DMS153 treated with DMSO at 0.1 percent for 48 hours (cell line): ENCODE results near the gene PCGF3.
"Not testable (repeated sequence)": the region's sequence is repeated elsewhere in the genome, so short reads cannot be mapped to it uniquely, and the experiment has no call there.

Source experiments
- DNase-seq: peaks from one replicate; lab custom pipeline; 2025; ENCODE audit not compliant: unreplicated experiment; lab: John Stamatoyannopoulos, UW

PCGF3 gene

DNA sequence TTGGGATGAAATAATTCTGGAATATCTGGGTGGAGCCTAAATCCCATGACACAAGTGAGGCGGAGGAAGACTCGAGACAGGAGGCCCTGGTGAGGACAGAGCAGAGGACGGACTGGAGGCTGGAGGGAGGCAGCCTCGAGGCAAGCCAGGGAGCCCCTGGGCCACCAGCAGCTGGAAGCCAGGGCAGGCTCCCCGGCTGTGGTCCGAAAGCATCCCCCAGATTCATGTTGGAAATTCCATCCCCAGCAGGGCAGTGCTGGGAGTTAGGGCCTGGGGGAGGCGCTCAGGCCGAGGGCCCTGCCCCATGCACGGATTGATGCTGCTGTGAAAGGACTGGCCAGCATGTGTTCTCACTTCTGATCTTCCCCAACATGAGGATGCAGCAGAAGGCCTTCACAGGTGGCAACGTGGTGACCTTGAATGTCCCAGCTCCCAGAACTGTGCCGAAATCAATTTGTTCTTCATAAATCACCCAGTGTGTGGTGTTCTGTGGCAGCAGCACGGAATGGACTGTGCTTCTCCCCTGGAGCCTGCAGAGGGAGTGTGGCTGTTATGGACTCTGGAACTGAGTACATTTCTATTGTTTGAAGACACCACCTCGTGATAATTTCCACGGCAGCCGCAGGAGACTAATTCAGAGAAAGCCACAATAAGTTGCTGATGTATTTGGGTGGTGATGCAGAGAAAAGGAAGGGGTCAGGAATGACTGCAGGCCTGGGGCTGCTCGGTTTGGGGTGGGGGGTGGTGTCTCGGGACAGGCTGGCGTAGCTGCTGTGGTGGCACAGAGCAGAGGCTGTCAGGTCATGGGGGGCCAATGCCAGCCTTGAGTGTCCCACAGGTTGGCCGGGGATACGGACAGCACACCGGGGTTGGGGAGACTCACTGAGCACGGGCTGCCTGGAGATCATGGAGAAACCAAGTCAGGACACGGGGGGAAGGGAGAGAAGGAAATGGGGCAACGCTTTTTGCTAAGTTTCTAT is 56.9 kb downstream of the PCGF3 start:
- DNase-seq, result no peak

DNA sequence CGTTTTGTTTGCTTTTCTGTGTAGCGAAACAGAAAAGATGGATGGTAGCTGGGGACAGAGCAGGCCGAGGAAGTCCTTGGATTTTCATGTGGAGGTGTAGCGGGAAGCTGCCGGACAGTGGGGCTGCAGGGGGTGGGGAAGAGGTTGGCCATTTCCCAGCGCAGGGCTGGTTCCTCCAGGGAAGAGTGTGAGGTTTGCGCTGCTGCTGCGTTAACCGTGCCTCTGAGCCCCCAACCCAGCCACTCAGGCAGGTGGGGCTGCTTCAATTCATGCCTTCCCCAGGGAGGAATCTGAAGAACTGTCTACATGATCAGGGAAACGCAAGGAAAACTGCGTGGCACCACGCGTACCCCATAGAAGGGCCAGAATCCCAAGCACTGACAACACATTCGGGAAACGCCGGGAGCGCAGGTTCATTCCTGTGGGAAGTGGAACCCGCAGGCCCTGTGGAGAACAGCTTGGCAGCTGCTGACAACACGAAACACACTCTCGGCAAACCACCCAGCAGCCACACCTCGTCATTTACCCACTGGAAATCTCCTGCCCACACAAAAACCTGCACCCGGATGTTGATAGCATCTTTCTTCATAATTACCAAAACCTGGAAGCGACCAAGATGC is 57.7 kb downstream of the PCGF3 start:
- DNase-seq, result no peak

DNA sequence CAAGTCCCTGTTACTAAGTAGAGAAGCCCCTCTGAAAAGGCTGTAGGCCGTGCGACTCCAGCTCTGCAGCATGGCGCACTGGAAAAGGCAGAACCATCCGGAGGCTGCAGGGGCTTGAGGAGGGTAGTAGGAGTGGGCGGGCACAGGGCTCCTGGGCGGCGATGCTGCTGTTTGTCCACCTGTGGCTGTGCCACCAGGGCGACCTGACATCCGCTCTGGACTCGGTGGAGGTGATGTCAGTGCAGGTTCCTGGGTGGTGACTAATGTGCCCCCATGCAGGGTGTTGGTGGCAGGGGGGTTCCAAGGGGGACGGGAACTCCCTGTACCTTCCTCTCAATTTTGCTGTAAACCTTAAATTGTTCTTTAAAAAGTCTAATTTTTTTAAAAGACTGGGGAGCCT is 58.3 kb downstream of the PCGF3 start:
- DNase-seq, result no peak

- DNase-seq, result no peak
These were observed 59.0 kb downstream of the PCGF3 start for GRCh38 chr4:764405-765169.

DNA sequence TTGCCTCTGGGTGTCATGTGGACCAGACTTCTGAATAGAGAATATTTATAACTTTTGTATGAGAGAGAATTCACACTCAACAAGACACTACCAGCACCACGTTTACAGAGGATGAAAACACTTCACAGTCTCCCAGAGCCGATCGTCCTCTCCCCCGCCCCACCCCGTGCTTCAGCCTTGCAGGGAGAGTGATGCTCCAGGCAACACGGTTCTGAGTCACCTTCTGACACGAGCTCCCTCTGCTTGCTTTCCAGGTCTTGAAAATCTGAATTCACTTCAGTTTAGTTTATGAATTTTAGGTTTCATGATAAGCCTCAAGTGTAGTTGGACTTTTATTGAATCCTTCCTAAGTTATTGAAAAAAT is 60.5 kb downstream of the PCGF3 start:
- DNase-seq, result no peak

DNA sequence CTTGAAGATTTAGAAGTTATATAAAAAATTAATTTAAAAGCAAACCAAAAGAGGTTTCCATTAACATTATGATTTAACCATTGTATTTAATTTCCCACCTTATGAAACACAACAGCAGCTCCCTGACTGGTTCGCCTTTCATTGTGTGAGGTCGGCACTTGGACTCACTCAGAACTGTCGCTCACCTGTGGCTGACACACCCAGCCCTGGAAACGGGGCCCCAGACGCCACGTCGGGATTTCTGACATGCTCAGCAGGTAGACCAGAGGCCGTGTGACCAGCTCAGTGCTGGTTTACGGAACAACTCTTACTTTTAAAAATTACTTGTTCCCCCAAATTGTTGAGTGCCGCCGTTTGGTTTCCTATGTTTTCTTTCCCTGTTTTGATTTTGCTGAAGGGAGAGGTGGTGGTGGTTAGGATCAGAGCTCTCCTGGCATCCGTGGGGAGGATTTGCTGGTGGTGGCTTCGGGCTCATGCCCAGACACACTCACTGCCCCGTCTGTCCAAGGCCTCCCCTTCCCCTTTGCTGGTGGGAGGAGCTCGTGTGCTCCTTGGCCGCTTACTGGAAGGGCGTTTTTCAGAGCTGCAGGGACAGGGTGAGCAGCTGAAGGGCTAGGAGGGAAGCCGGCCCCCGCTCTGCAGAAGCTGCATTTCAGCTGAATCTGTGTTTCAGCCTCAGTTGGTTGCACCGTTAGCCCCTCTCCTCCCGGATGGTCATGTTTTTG is 61.1 kb downstream of the PCGF3 start:
- no peak for DNase-seq

DNA sequence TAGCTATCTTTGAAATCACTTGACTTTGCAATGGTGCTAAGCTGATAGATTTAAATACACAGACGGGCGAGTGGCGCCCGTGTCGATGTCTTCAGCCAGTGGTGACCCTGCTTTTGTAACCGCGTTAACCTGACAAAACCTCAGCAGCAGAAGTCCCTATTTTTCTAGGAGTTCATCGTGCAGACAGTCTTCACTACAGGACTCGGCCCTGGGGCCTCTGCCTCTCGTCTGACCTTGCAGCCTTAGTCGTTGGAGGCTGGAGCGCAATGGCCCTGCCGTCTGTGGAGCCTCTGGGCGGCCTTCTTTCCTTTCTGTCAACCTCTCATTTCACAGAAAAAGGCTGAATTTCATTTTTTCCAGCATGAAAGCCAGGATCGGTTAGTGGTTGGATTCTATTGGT is 62.4 kb downstream of the PCGF3 start:
- DNase-seq, result no peak

DNA sequence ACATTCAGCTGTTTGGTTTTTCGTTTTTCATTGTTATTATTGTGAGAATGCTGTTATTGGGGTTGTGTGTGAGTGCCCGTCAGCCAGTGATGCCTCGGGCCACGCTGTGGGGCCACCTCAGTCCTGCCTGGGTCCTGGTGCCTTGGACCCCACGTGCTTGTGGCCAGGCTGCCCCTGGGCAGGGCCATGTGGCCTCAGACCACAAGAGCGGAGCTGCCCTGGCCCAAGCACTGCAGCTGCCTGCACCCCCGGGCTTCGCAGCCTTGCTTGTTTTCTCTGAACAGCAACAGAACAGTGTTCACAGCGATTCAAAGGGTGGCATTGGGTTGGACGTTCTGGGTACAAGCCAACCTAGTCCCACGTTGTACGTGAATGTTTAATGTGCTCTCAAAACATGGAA is 63.4 kb downstream of the PCGF3 start:
- DNase-seq, result no peak

- no peak for DNase-seq
These were observed 63.9 kb downstream of the PCGF3 start for GRCh38 chr4:769511-769910.

DNA sequence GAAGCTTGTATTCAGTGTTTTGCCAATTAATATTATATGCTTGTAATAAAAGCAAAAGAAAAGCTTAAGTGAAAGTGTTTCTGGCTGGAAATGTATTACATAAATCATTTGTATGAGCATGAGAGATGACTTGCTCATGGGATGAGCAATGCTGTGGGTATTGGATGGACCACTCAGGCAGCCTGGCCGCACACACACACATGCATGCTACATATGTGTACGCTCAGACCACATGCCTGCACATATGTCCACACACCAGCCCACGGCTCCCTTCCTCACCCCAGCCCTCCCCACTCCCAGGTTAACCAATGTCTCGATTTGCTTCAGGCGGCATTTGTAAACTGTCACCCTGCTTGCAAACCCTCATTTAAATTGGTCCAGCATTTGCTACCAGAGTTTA is 64.4 kb downstream of the PCGF3 start:
- DNase-seq, result no peak

DNA sequence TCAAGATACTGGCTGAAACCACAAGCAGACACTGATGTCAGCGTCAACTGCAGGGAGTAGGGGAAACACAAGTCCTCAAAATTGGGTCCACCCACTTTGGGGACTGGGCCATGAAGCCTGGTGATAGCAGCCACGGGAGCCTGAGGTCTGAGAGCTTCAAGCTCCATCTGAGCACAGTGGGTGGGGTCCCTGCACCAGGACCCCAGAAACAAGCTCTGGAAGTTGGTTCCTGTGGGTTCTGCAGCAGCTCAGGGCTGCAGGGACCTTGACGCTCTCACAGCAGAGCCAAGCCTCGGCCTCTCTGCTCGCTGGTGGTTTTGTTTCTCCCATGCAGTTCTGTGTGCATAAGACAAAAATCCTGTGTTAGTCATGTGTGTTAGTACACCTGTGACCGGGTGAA is 65.8 kb downstream of the PCGF3 start:
- DNase-seq, result no peak

GRCh38 chr4:772118-772517 is 66.5 kb downstream of the PCGF3 start:
- DNase-seq, result no peak

DNA sequence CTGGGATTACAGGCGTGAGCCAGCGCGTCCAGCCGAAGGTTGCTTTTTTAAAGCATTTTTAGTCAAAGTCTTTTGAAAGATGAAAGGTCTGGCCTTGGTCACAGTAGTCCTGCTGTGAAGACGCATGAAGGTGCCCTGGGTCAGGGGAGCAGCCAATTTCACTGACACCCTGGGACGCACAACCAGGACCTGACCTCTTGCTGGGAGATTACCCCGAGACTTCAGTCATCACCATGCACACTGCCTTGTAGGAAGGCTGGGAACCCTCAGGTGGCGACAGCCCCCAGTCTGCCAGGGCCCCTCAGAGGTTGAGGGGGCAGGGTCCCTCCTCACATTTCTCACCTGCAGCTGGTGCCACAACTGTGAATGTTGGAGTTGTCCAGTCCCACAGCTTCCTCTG is 67.1 kb downstream of the PCGF3 start:
- no peak for DNase-seq

DNA sequence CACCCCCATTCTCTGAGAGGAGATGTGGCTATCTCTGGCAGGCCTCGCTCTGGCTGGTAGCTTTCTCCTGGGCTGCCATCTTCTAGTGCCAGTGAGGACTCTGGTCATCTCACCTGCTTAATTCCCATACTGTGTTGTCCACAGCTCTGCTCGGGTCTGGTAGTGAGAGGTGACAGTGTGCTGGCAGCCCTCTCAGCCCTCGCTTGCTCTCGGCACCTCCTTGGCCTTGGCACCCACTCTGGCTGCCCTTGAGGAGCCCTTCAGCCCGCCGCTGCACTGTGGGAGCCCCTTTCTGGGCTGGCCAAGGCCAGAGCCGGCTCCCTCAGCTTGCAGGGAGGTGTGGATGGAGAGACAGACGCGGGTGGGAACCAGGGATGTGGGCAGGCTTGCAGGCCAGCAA is 67.6 kb downstream of the PCGF3 start:
- no peak for DNase-seq

DNA sequence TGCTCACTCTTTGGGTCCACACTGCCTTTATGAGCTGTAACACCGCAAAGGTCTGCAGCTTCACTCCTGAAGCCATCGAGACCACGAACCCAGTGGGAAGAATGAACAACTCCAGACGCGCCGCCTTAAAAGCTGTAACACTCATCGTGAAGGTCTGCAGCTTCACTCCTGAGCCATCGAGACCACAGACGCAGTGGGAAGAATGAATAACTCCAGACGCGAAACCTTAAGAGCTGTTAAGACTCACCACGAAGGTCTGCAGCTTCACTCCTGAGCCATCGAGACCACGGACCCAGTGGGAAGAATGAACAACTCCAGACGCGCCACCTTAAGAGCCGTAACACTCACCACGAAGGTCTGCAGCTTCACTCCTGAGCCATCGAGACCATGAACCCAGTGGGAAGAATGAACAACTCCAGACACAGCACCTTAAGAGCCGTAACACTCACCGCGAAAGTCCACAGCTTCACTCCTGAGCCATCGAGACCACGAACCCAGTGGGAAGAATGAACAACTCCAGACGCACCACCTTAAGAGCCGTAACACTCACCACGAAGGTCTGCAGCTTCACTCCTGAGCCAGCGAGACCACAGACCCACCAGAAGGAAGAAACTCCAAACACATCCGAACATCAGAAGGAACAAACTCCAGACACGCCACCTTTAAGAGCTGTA is 68.9 kb downstream of the PCGF3 start:
- not testable (repeated sequence) for DNase-seq

DNA sequence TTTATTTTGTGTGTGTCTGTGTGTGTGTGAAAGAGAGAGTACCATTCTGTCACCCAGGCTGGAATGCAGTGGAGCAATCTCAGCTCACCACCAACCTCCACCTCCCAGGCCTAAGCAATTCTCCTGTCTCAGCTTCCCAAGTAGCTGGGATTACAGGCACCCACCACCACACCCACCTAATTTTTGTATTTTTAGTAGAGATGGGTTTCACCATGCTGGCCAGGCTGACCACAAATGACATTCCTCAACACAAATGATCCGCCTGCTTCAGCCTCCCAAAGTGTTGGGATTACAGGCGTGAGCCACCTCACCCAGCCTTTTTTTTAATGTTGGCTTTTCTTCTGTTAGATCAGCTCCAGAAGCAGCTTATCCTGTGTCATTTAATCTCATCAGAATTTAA is 69.9 kb downstream of the PCGF3 start:
- DNase-seq, result not testable (repeated sequence)

GRCh38 chr4:776743-777441 is 71.3 kb downstream of the PCGF3 start:
- no peak for DNase-seq

GRCh38 chr4:777520-778262 is 72.1 kb downstream of the PCGF3 start:
- no peak for DNase-seq

- no peak for DNase-seq
These were observed 73.9 kb downstream of the PCGF3 start for GRCh38 chr4:779555-779954.
